Stimulated activated effector memory CD8-positive, alpha-beta T cell treated with anti-CD3 and anti-CD28 coated beads, Interleukin-12 subunit alpha, Interleukin-12 subunit beta, amount 100 ng/mL, for 72 hours (primary cell): ENCODE measurements around the gene ORC5.
A peak's percentile ranks its signal among the peaks of the same experiment; 100 is the strongest.
"Not testable (repeated sequence)": the region's sequence is repeated elsewhere in the genome, so short reads cannot be mapped to it uniquely, and the experiment has no call there.

Source experiments
- ATAC-seq: fragments of 150-1000 bp; cut with Tn5 transposase; 2 replicates; pipeline ENCODE4 v1.10.0; 2021
- DNase-seq, 2 donors: peaks; one replicate each; pipeline ENCODE4 v3.0.0; 2021 to 2022; ENCODE audit warnings: low spot score in 2 of 2
- H3K27ac Mint-ChIP-seq: one replicate; pipeline ENCODE4 v1.8.0; 2022; ENCODE audit warnings: mild to moderate bottlenecking, mixed read lengths
- H3K36me3 Mint-ChIP-seq: one replicate; pipeline ENCODE4 v1.8.0; 2022; ENCODE audit warnings: mild to moderate bottlenecking, mixed read lengths
- H3K4me1 Mint-ChIP-seq: one replicate; pipeline ENCODE4 v1.8.0; 2022; ENCODE audit warnings: mixed read lengths
- H3K4me3 Mint-ChIP-seq: one replicate; pipeline ENCODE4 v1.8.0; 2022; ENCODE audit warnings: mild to moderate bottlenecking, mixed read lengths
- H3K9me3 Mint-ChIP-seq: one replicate; pipeline ENCODE4 v1.8.0; 2022; ENCODE audit warnings: mixed read lengths

Gene ORC5

GRCh38 chr7:104209063-104209462 lies 1.2 kb upstream of the ORC5 start:
- no peak overlapping the region for H3K27ac Mint-ChIP-seq
- H3K36me3 Mint-ChIP-seq = peaks cover under 1% of the 10 kb centered on the region
- H3K4me1 Mint-ChIP-seq = peaks cover 16% of the 10 kb centered on the region
- ATAC-seq (no peak), DNase-seq (no peak)
- no peaks in the 10 kb centered on the region for H3K9me3 Mint-ChIP-seq
- peak overlapping the region; percentile 96 for H3K4me3 Mint-ChIP-seq

- ATAC-seq (no peak), DNase-seq (no peak)
- Mint-ChIP-seq H3K27ac (peak overlapping the region; percentile 97), H3K36me3 (peaks cover 7% of the 10 kb centered on the region), H3K9me3 (no peaks in the 10 kb centered on the region), H3K4me1 (peaks cover 21% of the 10 kb centered on the region), H3K4me3 (peak overlapping the region; percentile 96)
Measured at GRCh38 chr7:104208421-104208780, 588 bp upstream of the ORC5 start.

GRCh38 chr7:104207348-104207730 lies 474 bp downstream of the ORC5 start:
- peak; percentile 69 for ATAC-seq

GRCh38 chr7:104206841-104207240 lies 972 bp downstream of the ORC5 start:
- H3K4me3 Mint-ChIP-seq = peak overlapping the region; percentile 96
- ATAC-seq = no peak
- DNase-seq = no peak
- no peaks in the 10 kb centered on the region for H3K9me3 Mint-ChIP-seq
- peaks cover 19% of the 10 kb centered on the region for H3K36me3 Mint-ChIP-seq
- H3K27ac Mint-ChIP-seq = peak overlapping the region; percentile 97
- H3K4me1 Mint-ChIP-seq = peaks cover 21% of the 10 kb centered on the region

More at GRCh38 chr7:104207348-104207730, 474 bp downstream of the ORC5 start:
- H3K27ac Mint-ChIP-seq = peak overlapping the region; percentile 97
- no peaks in the 10 kb centered on the region for H3K9me3 Mint-ChIP-seq
- peaks cover 21% of the 10 kb centered on the region for H3K4me1 Mint-ChIP-seq
- peaks cover 14% of the 10 kb centered on the region for H3K36me3 Mint-ChIP-seq
- DNase-seq = no peak
- H3K4me3 Mint-ChIP-seq = peak overlapping the region; percentile 96

GRCh38 chr7:104198673-104199278 lies 9.0 kb downstream of the ORC5 start:
- H3K9me3 Mint-ChIP-seq = no peaks in the 10 kb centered on the region
- peaks cover 10% of the 10 kb centered on the region for H3K4me1 Mint-ChIP-seq
- H3K36me3 Mint-ChIP-seq = peaks cover 95% of the 10 kb centered on the region
- DNase-seq (no peak), ATAC-seq (no peak)
- no peak overlapping the region for H3K27ac Mint-ChIP-seq
- no peak overlapping the region for H3K4me3 Mint-ChIP-seq

- H3K4me1 Mint-ChIP-seq = peaks cover 7% of the 10 kb centered on the region
- ATAC-seq (peak; percentile 80), DNase-seq (no peak)
- H3K36me3 Mint-ChIP-seq = peaks cover 97% of the 10 kb centered on the region
- no peaks in the 10 kb centered on the region for H3K9me3 Mint-ChIP-seq
- H3K4me3 Mint-ChIP-seq = no peak overlapping the region
- peak overlapping the region; percentile 11 for H3K27ac Mint-ChIP-seq
Measured at GRCh38 chr7:104196161-104196560, 11.7 kb downstream of the ORC5 start.

GRCh38 chr7:104192434-104192833 lies 15.4 kb downstream of the ORC5 start:
- Mint-ChIP-seq H3K27ac (no peak overlapping the region), H3K4me3 (no peak overlapping the region), H3K4me1 (peaks cover 13% of the 10 kb centered on the region), H3K9me3 (no peaks in the 10 kb centered on the region), H3K36me3 (peaks cover 88% of the 10 kb centered on the region)
- DNase-seq (no peak), ATAC-seq (no peak)

- Mint-ChIP-seq H3K4me3 (no peak overlapping the region), H3K27ac (no peak overlapping the region), H3K9me3 (no peaks in the 10 kb centered on the region), H3K4me1 (peaks cover 7% of the 10 kb centered on the region), H3K36me3 (peaks cover 92% of the 10 kb centered on the region)
- ATAC-seq = no peak
- DNase-seq = no peak
Measured at GRCh38 chr7:104185346-104185745, 22.5 kb downstream of the ORC5 start.

- Mint-ChIP-seq H3K27ac (no peak overlapping the region), H3K9me3 (no peaks in the 10 kb centered on the region), H3K36me3 (peaks cover 62% of the 10 kb centered on the region), H3K4me3 (no peak overlapping the region), H3K4me1 (no peaks in the 10 kb centered on the region)
- ATAC-seq = no peak
- no peak for DNase-seq
Measured at GRCh38 chr7:104179178-104179577, 28.6 kb downstream of the ORC5 start.

GRCh38 chr7:104177565-104178083 lies 30.2 kb downstream of the ORC5 start:
- not testable (repeated sequence) for H3K4me3 Mint-ChIP-seq, H3K9me3 Mint-ChIP-seq, DNase-seq, H3K4me1 Mint-ChIP-seq, ATAC-seq, H3K27ac Mint-ChIP-seq
- peaks cover 56% of the 10 kb centered on the region for H3K36me3 Mint-ChIP-seq

- Mint-ChIP-seq H3K4me1 (no peaks in the 10 kb centered on the region), H3K9me3 (no peaks in the 10 kb centered on the region), H3K4me3 (no peak overlapping the region), H3K36me3 (peaks cover 51% of the 10 kb centered on the region), H3K27ac (no peak overlapping the region)
- no peak for ATAC-seq
- DNase-seq = no peak
Measured at GRCh38 chr7:104176332-104176731, 31.5 kb downstream of the ORC5 start.

GRCh38 chr7:104175361-104175984 lies 32.3 kb downstream of the ORC5 start:
- Mint-ChIP-seq H3K4me3 (no peak overlapping the region), H3K9me3 (no peaks in the 10 kb centered on the region), H3K27ac (no peak overlapping the region), H3K36me3 (peaks cover 43% of the 10 kb centered on the region), H3K4me1 (no peaks in the 10 kb centered on the region)
- ATAC-seq (no peak), DNase-seq (no peak)

GRCh38 chr7:104174798-104175197 lies 33.0 kb downstream of the ORC5 start:
- Mint-ChIP-seq H3K4me3 (no peak overlapping the region), H3K36me3 (peaks cover 39% of the 10 kb centered on the region)

GRCh38 chr7:104162081-104162480 lies 45.7 kb downstream of the ORC5 start:
- Mint-ChIP-seq H3K36me3 (peaks cover 80% of the 10 kb centered on the region), H3K27ac (no peak overlapping the region), H3K4me3 (no peak overlapping the region)

More at GRCh38 chr7:104174798-104175197, 33.0 kb downstream of the ORC5 start:
- no peaks in the 10 kb centered on the region for H3K4me1 Mint-ChIP-seq
- no peak overlapping the region for H3K27ac Mint-ChIP-seq
- H3K9me3 Mint-ChIP-seq = no peaks in the 10 kb centered on the region
- ATAC-seq = no peak
- no peak for DNase-seq

GRCh38 chr7:104161244-104161643 lies 46.6 kb downstream of the ORC5 start:
- Mint-ChIP-seq H3K27ac (no peak overlapping the region), H3K9me3 (no peaks in the 10 kb centered on the region), H3K4me1 (no peaks in the 10 kb centered on the region), H3K36me3 (peaks cover 76% of the 10 kb centered on the region), H3K4me3 (no peak overlapping the region)
- DNase-seq (no peak), ATAC-seq (no peak)

More at GRCh38 chr7:104162081-104162480, 45.7 kb downstream of the ORC5 start:
- Mint-ChIP-seq H3K4me1 (no peaks in the 10 kb centered on the region), H3K9me3 (no peaks in the 10 kb centered on the region)
- ATAC-seq = no peak
- DNase-seq = no peak

GRCh38 chr7:104160375-104160774 lies 47.4 kb downstream of the ORC5 start:
- peaks cover 68% of the 10 kb centered on the region for H3K36me3 Mint-ChIP-seq
- no peaks in the 10 kb centered on the region for H3K4me1 Mint-ChIP-seq
- no peak for DNase-seq
- no peak for ATAC-seq
- no peaks in the 10 kb centered on the region for H3K9me3 Mint-ChIP-seq
- H3K4me3 Mint-ChIP-seq = no peak overlapping the region
- H3K27ac Mint-ChIP-seq = no peak overlapping the region
